SIG-M5 treated with dmso at 0.1 percent for 504 hours (cell line): ENCODE measurements around the gene TTLL10.

ENCODE experiments used
- DNase-seq: peaks from one replicate; lab custom pipeline; 2025; ENCODE audit not compliant: unreplicated experiment; lab: John Stamatoyannopoulos, UW

The TTLL10 gene, protein sequence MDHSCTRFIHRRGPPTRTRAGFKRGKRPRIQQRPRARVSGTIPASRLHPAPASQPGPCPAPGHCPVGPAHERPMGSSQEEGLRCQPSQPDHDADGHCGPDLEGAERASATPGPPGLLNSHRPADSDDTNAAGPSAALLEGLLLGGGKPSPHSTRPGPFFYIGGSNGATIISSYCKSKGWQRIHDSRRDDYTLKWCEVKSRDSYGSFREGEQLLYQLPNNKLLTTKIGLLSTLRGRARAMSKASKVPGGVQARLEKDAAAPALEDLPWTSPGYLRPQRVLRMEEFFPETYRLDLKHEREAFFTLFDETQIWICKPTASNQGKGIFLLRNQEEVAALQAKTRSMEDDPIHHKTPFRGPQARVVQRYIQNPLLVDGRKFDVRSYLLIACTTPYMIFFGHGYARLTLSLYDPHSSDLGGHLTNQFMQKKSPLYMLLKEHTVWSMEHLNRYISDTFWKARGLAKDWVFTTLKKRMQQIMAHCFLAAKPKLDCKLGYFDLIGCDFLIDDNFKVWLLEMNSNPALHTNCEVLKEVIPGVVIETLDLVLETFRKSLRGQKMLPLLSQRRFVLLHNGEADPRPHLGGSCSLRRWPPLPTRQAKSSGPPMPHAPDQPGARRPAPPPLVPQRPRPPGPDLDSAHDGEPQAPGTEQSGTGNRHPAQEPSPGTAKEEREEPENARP

DNA sequence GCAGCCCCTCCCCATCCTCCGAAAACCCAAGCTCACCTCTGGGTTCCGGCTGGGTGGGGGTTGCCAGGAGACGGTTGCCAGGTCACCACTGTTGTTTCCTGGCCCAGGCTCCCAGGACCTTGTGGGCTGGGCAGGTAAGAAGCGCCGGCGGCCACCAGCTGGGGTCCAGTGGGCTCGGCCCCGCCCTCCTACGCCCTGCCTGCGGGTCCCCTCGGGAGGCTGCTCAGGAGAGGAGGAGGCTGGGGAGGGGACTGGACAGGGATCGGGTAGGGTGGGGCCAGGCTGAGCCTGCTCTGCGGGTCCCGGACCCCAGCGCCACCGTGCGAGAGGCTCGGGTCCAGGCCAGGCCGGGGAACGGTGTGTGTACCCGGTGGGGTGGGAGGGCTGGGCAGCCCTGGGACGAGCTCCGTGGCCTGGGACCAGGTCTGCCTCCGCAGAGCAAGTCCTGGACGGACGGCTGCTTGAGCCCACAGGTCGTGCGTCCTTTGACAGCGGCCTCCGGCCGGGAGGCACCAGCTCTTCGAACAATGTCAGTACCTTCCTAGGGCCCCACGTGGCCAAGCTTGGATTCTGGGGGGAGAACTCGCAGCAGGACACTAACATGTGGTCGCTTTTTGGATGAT lies at the start of gene TTLL10:
Gene TTLL10 (plus strand): TSS at position 88 of the 623 bp plus-strand sequence. CDS start 5,336 bp downstream, outside the sequence.
- DNase-seq: no peak

DNA sequence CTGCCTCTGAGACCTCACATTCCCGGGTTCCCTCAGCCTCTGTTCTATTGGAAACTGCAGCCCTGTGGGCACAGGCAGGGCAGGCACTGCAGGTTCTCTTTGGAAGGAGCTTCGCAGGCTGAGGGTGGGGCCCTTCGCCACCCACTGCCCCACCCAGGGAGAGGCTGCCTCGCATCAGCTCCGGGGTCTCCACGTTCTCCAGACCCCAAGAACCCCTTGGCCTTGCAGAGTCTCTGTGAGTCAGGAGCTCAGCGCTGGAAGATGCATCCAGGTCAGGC lies 49.2 kb upstream of the TTLL10 start:
- no peak for DNase-seq

DNA sequence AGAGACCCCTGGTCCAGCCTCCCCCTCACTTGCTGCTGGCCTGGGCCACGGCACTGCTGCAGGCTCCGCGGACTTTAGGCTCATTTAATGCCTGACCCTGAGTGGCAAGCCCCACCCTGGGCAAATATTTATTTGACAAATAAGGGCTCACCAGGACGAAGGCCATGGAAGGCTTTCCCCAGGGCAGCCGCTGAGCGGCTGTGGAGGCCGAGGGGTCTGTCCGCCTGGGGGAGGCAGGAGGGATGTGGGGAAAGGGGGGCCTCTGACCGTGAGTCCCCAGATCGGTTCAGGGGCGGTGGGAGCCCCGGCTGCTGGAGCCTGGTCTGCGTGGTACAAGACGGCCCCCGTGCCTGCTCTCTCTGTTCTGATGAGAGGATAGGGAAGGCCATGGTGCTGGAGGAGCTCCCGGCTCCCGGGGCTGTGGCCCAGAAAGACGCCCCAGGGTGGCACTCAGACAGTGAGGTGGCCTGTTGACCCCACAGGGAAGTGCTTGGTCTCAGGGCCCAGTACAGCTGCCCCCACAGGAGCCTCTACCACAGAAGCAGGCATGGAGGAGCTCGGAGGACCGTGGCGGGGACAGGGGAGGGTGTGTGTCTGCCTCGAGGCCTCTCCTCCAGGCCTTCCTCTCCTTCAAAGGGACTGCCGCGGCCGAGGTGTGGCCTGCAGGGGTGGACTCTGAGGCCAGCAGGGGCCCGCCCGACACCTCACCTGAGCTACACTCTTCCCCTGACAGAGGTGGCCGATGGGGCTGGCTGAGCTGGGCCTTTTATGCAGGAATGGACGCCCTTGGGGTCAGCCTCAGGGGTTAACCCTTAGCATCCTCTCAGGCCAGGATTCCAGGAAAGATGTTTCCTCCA lies 48.7 kb upstream of the TTLL10 start:
- no peak for DNase-seq

DNA sequence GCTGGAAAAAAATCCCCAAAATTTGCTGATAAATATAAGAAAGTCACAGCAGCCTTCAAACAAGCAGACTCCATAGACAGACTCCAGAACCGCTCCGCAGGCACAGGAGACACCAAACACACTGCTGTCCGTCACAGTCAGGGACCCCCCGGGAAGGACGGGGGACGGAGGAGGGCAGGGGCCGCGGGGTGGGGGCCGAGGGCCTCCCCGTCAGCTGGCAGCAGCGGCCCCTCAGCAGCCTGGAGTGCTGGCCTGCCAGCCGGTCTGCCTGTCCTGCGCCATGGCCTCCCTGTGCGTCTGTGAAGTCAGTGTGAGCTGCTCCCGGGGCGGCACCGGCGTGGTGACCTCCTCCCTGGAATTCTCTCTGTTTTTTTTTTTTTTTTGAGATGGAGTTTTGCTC lies 47.7 kb upstream of the TTLL10 start:
- no peak for DNase-seq

DNA sequence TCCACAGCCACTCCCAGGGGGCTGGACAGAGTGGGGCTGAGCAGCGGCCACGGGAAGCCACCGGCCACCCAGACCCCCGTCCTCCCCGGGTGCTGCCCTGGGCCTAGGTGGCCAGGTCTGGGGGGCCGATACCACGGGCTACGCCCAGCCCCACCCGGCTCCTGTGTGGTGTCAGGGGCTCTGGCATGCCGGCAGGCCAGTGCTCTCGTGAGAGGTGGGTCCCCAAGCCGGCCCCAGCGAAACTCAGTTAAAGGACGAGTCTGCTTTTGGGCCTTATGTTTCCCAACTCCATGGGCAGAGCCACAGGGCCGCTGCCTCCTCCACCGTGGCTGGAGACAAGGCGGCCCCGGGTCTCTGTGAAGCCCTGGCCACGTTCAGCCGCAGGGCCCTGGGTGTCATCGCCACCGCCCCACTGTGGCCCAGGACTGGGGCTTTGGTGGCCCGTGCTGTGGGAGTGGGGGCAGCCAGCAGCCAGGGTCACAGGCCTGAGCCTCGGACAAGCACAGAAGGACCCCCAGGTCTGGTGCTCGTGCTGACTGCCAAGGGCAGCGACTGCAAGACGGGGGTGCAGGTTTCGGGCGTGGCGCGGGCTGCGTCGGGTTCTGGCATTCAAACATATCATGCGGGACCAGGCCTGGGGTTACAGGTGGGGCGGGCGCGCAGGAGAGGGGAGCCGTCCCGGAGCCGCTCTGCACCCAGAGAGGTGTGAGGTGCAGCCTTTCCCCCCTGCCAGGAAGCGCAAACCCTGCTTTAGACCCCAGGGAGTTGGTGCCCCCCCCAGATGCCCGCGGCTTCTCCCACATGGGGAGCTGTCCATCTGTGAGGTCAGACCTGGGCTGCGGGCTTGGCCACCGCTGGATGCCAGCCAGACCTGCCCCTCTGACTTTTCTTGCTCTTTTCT lies 45.9 kb upstream of the TTLL10 start:
- no peak for DNase-seq

DNA sequence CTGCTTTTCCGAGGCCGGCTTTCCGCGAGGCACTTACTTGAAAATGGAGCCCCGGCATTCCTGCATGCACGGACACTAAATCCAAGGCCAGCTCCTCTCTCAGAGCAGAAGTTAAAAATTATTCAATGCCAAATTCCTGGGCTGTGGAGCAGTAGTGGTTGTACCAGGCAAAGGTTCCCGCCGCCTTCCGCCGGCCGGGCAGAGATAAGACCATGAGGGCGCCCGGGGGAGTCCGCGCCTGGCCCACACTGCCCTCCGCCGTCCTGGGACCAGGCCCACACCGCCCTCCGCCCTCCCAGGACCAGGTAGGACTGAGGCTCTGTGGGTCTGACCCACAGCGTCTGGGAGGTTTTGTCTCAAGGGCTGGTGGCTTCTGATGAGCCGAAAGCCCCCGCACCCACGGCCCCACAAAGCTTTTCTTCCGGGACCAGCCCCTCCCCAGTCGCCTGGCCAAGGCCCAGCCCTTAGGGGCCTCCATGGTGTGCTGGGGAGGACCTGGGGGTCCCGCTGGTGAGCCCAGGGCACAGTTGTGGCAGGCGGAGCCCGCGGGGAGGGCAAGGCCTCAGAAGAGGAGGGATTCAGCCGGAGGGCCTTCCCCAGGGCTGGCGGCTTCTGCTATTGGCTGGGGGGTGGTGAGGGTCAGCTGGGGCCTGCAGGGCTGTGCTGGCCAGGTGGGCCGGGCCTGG lies 45.1 kb upstream of the TTLL10 start:
- no peak for DNase-seq

DNA sequence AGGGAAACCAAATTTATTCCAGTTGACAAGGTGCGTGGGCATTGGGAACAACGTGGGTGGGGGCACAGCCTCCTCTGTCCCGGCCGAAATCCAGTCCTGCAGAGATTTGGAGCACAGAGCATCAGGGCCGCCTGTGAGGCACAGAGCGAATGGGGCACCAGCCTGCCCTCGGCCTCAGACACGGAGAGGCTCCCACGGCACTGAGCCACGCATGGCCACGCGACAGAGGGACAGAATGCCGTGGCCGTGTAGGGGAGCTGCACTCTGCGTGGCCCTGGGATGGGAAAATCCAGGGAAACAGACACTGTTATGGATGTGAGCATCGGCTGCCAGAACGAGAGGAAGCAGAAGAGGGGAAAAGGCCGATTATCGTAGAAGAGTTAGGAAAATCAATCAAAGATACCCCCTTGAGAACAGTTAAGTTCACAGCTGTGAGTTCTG lies 44.3 kb upstream of the TTLL10 start:
- no peak for DNase-seq

DNA sequence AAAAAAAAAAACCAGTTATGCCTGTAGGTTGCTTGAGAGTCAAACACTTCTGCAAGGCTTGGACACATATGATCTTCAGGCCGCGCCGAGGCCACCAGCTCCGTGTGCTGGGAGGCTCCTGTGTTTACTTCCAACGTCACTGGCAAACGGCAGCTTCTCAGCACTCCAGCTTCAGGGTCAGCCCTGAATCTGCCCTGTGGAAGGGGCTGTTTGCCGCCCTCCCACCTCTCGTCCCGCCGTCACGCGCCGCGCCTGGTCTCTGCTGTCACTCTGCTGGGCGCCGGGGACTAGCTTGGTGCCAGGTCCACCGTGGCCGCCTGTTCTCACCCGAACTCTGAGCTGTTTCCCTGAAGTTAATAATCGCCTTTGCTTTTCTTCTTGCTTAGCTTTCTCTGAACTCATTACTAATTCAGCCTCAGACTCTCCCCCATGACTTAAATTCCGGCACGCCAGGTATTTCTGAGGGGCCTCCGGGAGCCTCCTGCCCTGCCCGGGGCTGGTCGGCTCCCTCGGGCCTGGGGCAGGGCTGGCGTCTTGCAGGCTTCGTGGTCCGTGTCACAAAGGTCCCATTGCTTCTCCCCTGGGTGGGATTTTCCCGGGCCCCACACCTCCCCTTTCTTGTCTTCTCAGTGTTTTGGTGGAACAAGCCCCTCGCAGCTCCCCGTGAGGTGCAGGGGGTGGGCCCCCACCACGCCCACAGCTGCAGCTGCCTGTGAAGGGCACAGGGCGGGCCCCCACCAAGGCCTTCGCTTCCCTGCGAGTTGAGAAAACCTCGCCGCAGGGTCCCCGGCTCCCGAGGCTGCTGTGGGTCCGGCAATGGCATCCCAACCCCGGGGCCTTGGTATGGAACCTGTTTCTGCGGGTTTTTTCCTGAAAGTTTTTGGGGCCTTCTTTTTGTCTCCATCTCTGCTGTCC lies 43.2 kb upstream of the TTLL10 start:
- DNase-seq: no peak

DNA sequence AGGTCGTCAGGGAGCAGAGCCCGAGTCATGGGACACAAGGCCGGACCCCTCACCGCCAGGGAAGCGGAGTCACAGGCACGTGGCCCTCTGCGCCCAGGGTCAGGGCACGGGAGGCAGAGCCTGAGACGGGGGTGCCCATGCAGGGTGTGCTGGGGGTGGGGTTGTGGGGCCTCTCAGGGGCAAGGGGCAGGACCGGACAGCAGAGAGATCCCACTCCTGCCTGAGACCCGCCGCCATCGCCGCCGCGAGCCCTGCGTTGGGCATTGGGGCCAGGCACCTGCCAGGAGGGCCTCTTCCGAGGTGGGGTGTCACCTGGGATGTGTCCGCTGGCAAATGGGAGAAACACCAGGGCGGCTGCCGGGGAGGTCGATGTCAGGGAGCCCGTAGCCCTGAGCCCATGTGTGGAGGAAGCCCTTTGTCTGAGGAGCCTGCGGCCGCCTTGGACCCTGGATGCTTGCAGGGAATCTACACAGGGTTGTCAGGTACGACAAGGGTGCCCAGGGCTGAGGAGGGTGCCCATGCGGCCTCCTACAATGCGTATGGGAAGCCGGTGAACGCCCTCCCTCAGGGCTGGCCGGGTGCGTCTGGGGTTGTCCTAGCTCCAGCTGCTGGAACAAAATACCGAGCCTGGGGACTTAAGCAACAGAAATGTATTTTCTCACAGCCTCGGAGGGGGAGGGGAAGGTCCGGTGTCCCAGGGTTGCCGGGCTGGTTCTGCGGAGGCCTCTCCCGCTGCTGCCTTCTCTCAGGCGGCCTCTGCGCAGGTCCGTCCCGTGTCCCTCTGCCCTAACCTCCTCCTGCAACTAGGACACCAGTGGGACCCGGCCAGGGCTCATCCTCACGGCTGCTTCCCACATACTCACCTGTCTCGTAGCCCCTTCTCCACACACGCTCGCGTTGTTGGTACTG lies 41.4 kb upstream of the TTLL10 start:
- DNase-seq: no peak

DNA sequence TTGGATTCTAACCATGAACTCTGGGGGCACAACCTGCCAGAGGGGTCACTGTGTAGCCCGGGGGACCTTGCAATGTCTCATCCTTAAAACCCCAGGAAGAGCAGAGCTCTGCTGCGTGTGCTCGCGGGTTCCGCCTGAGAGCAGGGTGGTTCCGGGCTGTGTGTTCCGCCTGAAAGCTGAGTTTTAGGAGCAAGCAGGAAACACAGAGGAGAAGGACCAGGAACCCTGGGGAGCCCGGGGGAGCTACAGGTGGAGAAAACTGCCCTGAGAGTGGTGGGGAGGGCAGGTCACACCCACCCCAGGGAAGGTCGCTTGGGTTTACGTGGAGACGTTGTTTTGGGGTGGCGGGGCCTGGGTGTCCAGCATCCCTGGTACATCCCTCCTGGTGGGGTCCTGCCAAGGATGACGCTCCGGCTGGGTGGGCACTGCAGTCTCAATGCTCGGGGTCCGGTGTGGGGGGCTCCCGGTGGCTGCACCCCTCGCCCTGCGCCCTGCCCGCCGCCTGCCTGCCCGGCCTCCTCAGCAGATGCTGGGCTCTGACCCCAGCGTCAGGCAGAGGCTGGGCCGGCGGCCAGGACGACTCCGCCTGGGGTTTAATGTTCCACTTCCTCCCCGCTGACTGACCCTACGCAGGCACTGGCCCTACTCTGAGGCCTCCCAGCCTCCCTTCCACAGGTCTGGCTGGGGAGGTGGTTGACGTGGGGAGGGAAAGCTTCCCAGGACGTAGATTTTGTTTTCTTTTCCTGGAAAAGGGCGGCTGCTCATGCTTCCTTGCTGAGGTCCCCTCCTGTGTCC lies 40.5 kb upstream of the TTLL10 start:
- no peak for DNase-seq

DNA sequence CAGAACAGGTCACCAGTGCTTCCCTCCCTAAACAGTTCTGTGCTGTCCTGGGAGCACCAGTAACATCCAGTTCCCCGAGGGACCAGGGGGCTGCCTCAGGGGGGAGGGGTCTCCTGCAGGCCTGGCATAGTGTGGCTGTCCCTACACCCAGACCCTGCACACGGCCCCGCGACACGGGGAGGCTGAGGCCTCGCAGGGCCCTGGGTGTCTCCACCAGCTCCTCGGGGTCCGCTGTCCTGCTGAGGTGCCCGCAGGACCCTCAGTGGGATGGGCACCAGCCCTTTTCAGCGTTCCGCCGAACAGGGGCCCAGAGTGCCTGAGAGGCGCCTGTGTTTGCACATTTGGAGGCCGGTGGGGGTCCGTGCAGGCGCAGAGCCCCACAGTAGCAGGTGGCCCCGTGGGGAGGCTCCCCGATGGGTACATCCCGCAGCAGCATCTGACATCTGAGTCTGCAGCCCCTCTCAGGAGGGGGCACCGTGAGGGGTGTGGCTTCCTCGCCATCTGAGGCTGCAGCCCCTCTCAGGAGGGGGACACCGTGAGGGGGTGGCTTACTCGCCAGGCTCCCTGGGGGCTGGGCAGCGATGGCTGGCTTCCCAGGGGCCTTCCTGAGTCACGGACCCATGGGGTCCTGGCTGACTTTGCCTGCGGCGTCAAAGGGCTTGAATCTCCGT lies 39.2 kb upstream of the TTLL10 start:
- no peak for DNase-seq

DNA sequence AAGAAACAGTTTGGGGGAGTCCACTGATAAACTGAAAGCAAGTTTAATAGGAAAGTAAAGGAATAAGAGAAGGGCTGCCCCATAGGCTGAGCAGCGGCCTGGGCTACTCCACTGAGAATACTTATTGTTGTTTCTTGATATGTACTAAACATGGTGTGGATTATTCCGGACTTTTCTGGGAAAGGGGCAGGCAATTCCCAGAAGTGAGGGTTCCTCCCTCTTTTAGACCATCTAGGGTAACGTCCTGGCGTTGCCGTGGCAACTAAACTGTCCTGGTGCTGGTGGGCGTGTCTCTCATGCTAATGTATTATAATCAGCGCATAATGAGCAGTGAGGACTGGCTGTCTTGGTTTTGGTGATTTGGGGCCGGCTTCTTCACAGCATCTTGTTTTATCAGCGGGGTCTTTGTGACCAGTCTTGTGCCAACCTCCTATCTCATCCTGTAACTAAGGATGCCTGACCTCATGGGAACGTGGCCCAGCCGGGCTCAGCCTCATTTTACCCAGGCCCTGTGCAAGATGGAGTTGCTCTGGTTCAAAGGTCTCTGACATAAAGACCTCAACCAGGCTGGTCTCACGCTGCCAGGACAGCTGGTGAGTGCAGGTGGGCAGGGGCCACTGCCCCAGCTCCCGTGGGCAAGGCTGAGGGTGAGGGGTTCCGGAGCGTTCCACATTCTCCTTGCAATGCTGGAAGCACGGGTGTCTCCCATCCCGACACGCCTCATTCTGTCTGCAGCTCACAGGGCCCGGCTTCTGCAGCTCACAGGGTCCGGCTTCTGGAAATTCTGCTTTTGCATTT lies 38.1 kb upstream of the TTLL10 start:
- no peak for DNase-seq

DNA sequence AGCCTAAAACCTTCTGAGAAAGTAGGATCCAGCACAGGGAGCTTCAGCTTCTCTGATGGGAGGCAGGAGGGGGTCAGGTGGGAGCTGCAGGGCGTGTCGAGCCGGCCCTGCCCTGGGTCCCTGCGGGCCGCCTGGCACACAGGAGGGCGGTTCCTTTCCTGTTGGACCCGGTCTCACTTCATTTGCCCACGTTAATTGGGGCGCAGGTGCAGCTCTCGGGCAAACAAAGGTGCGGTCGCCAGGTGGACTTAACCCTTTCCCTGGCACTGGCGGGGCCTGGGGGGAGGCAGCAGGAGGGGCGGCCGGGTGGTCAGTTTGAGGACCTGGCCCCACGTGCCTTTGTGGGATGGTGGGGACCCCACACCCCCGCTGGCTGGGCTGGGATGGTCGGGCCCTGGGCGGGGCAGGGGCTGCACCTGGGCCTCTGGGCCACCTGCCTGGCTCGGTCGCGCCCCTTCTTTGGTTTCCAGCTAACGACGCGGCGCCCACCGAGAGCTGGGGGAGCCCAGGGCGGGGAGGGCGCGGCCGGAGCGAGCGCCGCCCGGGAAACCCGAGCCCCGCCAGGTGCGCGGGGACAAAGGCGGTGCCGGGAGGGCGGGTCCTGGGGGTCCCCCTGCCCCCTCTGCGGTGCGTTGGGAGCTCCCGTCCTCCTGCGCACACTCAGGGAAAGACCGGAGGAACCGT lies 37.0 kb upstream of the TTLL10 start:
- DNase-seq: no peak

DNA sequence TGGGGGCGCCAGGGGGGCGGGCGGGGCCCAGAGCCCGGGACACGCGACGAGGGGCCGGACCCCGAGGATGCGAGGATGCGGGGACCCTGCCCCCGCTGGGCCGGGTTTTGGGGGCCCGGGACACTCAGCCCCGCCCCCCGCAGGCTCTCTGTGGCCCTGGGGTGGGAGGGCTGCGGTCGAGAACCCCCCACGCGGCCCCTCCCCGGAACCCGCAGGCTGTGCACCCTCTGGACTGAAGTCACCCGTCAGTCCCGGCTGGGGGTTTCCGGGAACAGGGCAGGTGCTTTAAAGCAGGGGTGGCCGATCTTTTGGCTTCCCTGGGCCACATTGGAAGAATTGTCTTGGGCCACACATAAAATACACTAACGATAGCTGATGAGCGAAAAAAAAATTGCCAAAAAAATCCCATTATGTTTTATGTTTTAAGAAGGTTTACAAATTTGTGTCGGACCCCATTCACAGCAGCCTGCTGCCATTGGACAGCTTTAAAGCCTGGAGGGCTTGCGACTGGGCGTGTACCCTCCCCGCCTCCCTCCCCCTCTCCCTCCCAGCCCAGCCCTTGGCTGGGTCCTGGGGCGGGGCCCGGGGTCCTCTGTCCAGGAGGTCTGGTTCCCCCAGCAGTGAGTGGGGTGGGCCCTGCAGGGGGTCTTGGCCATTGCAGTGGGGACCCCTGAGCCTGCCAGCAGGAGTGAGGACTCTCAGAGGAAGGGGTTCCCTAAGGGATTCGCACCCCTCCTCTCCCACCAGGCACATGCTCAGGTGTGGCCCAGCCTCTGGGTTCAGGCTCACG lies 36.2 kb upstream of the TTLL10 start:
- no peak for DNase-seq
